Activated CD8-positive, alpha-beta memory T cell treated with anti-CD3 and anti-CD28 coated beads for 1 hour (primary cell): ENCODE measurements around the gene LCN6.

ENCODE experiments used
- DNase-seq, 2 donors: peaks; one replicate each; pipeline ENCODE4 v3.0.0-alpha.2; 2020; ENCODE audit warnings: low read depth in 1 of 2; ENCODE audit errors: extremely low read depth in 1 of 2

The LCN6 gene

GRCh38 chr9:136694163-136694871, 54.0 kb downstream of the LCN6 start:
- no peak for DNase-seq
